ENCODE results near the gene FLT4. TPM values are rescaled to one million over a fixed set of nuclear protein-coding genes. Genes with fewer than 3 reads are reported as not detected.

The FLT4 gene
- total and polyA plus RNA-seq, 7 donors: 1.7 to 7.3 (median 3.5) TPM

DNA sequence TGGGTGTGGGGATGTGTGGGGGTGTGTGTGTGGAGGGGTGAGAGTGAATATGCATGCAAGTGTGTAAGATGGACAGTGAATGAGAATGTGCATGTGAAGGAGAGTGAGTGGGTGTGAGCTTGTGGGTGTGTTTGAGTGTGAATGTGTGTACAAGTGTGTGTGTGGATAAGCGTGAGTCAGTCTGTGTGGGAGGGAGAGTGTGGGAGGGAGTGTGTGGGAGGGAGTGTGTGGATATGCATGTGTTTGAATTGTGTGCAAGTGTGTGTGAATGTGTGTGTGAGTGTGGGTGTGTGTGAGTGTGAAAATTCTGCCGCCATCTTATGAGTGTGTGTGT is 54.4 kb downstream of the FLT4 start:
- Histone ChIP-seq H3K36me3 (ENCODE audit: insufficient read depth in 1 of 2, low read depth in 1 of 2) (no peaks in the 10 kb centered on the region), H3K27me3 (ENCODE audit: insufficient read depth in 3 of 3, low read length in 2 of 3) (peaks cover 0 to 39% (median 9%) of the 10 kb centered on the region in 3 donors), H3K27ac (no peak overlapping the region), H3K4me1 (peaks cover 4% of the 10 kb centered on the region), H3K9me3 (no peaks in the 10 kb centered on the region), H3K4me3 (no peak overlapping the region)
- 83 to 88% (median 87%) methylated on average over 2 of the region's 2 CpGs for WGBS, 3 donors
- ATAC-seq (no peak), DNase-seq (no peak)
- intact Hi-C loops (cut with DNase I): no loop called here
- no peak for TF ChIP-seq CTCF (IDR thresholded peaks at IDR 0.05)

- Histone ChIP-seq H3K9me3 (no peaks in the 10 kb centered on the region), H3K27me3 (ENCODE audit: insufficient read depth in 3 of 3, low read length in 2 of 3) (peaks cover 0 to 44% (median 9%) of the 10 kb centered on the region in 3 donors), H3K4me3 (no peak overlapping the region), H3K36me3 (ENCODE audit: insufficient read depth in 1 of 2, low read depth in 1 of 2) (no peaks in the 10 kb centered on the region), H3K27ac (no peak overlapping the region), H3K4me1 (peaks cover 4% of the 10 kb centered on the region)
- DNase-seq (no peak), ATAC-seq (no peak)
- intact Hi-C loops (cut with DNase I): no loop called here
- no peak for TF ChIP-seq CTCF (IDR thresholded peaks at IDR 0.05)
- WGBS, 3 donors: 81 to 89% (median 85%) methylated on average over 17 of the region's 17 CpGs
Observed at GRCh38 chr5:180594311-180595045, 54.9 kb downstream of the FLT4 start.

DNA sequence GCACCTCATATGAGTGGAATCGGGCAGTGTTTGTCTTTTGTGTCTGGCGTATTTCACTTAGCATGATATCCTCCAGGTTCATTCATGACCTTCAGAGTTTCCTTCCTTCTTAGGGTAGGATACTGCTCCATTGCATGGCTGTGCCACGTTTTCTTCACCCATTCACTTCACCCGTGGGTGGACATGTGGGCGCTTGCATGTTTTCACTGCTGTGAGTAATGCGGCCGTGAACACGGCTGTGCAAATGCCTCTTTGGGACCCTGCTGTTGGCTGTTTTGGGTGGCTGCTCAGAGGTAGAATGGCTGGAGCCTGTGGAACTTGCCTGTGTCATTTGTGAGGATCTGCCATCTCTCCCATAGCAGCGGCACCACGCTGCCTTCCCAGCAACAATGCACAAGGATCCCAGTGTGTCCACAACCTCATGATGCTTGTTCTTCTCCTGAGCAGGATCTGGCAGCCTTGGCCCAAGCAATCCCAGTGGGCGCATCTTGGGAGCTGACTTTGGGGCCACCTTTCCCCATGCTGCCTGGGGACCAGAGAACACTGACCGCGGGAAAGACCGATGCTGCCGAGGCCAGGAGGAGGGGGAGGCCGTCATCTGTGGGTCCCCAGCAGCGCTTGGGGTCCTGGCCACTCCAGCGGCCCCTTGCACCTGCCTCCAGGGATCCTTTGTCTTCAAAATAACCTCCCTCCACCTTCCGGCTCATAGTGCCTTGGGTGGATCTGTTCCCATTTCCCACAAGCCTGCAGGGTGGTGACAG is 55.8 kb downstream of the FLT4 start:
- 86 to 91% (median 90%) methylated on average over 19 of the region's 19 CpGs for WGBS, 3 donors
- H3K4me3 ChIP-seq: no peak overlapping the region
- intact Hi-C loops (cut with DNase I): no loop called here
- no peak for TF ChIP-seq CTCF (IDR thresholded peaks at IDR 0.05)
- peaks cover 0 to 48% (median 7%) of the 10 kb centered on the region in 3 donors for H3K27me3 ChIP-seq (ENCODE audit: insufficient read depth in 3 of 3, low read length in 2 of 3)
- peaks cover 4% of the 10 kb centered on the region for H3K4me1 ChIP-seq
- H3K9me3 ChIP-seq: no peaks in the 10 kb centered on the region
- DNase-seq: no peak
- no peak overlapping the region for H3K27ac ChIP-seq
- no peak for ATAC-seq
- H3K36me3 ChIP-seq (ENCODE audit: insufficient read depth in 1 of 2, low read depth in 1 of 2): no peaks in the 10 kb centered on the region

DNA sequence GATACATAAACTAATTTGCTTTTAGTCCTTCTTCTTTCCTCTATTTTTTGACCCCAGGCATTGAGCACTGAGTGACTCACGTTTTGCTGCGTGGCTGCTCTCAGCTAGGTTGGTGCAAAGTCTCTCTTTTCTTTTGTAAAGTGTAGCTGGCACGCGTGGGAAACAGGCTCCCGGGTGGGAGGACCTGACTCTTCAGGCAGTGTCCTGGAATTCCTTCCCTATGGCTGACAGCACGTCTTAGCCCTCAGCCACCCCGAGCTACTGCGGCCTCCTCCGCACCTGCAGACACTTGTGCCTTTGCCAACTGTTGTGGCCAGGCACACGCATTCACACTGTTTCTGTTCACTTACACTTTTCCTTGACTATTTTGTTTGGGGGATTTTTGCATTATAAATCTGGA is 57.2 kb downstream of the FLT4 start:
- Histone ChIP-seq H3K9me3 (no peaks in the 10 kb centered on the region), H3K27me3 (ENCODE audit: insufficient read depth in 3 of 3, low read length in 2 of 3) (peaks cover 0 to 48% (median 12%) of the 10 kb centered on the region in 3 donors), H3K36me3 (ENCODE audit: insufficient read depth in 1 of 2, low read depth in 1 of 2) (no peaks in the 10 kb centered on the region), H3K4me1 (peaks cover 4% of the 10 kb centered on the region), H3K27ac (no peak overlapping the region), H3K4me3 (no peak overlapping the region)
- no peak for ATAC-seq
- TF ChIP-seq CTCF (IDR thresholded peaks at IDR 0.05): no peak
- DNase-seq: no peak
- 80 to 85% (median 82%) methylated on average over 10 of the region's 10 CpGs for WGBS, 3 donors
- intact Hi-C loops (cut with DNase I): no loop called here
